Transverse colon (tissue), 4 donors: ENCODE measurements around the gene SRMS. TPM values are rescaled to one million over a fixed set of nuclear protein-coding genes. Genes with fewer than 3 reads are reported as not detected.
"Not testable (repeated sequence)": the region's sequence is repeated elsewhere in the genome, so short reads cannot be mapped to it uniquely, and the experiment has no call there.

Source experiments
- DNase-seq: peaks from one replicate; pipeline ENCODE4 v3.0.0-alpha.2; 2019
- H3K27ac ChIP-seq, 4 donors: fragments of 200-600 bp; sonication (generic); 2 replicates each; pipeline ENCODE4 v1.5.1; 2016 to 2018; ENCODE audit warnings: inconsistent platforms in 4 of 4
- H3K27me3 ChIP-seq: fragments of 200-600 bp; sonication (generic); 2 replicates; pipeline ENCODE4 v1.5.1; 2017; ENCODE audit warnings: inconsistent platforms
- H3K36me3 ChIP-seq, 4 donors: fragments of 200-600 bp; sonication (generic); 2 replicates each; pipeline ENCODE4 v1.5.1; 2017 to 2019; ENCODE audit warnings: inconsistent platforms in 4 of 4
- H3K4me1 ChIP-seq, 4 donors: fragments of 200-600 bp; sonication (generic); 2 replicates each; pipeline ENCODE4 v1.5.1; 2017 to 2020; ENCODE audit warnings: inconsistent platforms in 4 of 4
- H3K4me3 ChIP-seq, 4 donors: fragments of 200-600 bp; sonication (generic); 1 replicate in 1 of 4; 2 replicates in 3 of 4; pipeline versions ENCODE4 v1.5.1 to v1.6.1; 2017 to 2019; ENCODE audit warnings: inconsistent platforms in 4 of 4
- H3K9me3 ChIP-seq, 2 donors: fragments of 200-600 bp; sonication (generic); 2 replicates each; pipeline ENCODE4 v1.5.1; 2017 to 2019; ENCODE audit warnings: inconsistent platforms in 2 of 2
- EP300 ChIP-seq: sonication (generic); formaldehyde crosslinking; IDR thresholded peaks from one replicate; pipeline ENCODE4 v1.6.1; 2017; ENCODE audit warnings: antibody characterized with exemption, low read depth
- POLR2A ChIP-seq: fragments of 450-650 bp; IDR thresholded peaks from one replicate; pipeline ENCODE4 v1.6.1; 2016; ENCODE audit warnings: antibody characterized with exemption, mild to moderate bottlenecking, moderate library complexity
- POLR2AphosphoS5 ChIP-seq, 3 donors: sonication (generic); formaldehyde crosslinking; IDR thresholded peaks; one replicate each; pipeline ENCODE4 v1.6.1; 2016; ENCODE audit warnings: antibody characterized with exemption in 3 of 3
- WGBS, 2 donors: methylation state at CpG; one replicate each; pipeline ENCODE4 v1.1.5; 2018; ENCODE audit warnings: low coverage in 1 of 2; 5-methylcytosine and 5-hydroxymethylcytosine counted together
- in situ Hi-C, 4 donors: fragments of 200-750 bp; cut with MboI; loops; one replicate each; pipeline versions ENCODE4 v1.15.0 to v1.15.1; 2017; ENCODE audit warnings: low sequenced_read_pairs in 3 of 4, low pct_ligation_motif_present in 1 of 4, low pct_unique_long_range_greater_than_20kb in 1 of 4
- intact Hi-C: fragments of 100-400 bp; cut with DNase I; formaldehyde crosslinking; loops from one replicate; pipeline ENCODE4 v1.15.1; 2023; ENCODE audit warnings: low total_unique reads
- total RNA-seq, 4 donors: library from RNA; depleted of rRNA; stranded (reverse); fragments of >200 nt; gene quantifications; one replicate each; pipeline ENCODE4 v1.1.0, GENCODE V29; 2016
- TF ChIP-seq, protein P1 (sequence below), 5 experiments: fragments of 200-600 bp in 3 of 5; fragments of 450-650 bp in 2 of 5; sonication (generic) in 3 of 5; IDR thresholded peaks; 1 replicate in 2 of 5; 2 replicates in 3 of 5; pipeline ENCODE4 v1.5.1; 2016 to 2017; ENCODE audit warnings: antibody characterized with exemption in 5 of 5, inconsistent platforms in 3 of 5, mild to moderate bottlenecking in 2 of 5, moderate library complexity in 1 of 5

Gene SRMS
- total RNA-seq, 4 donors from 2014 or later, result 0.79 TPM; not detected in 3

- no peak overlapping the region for H3K4me3 ChIP-seq
- TF ChIP-seq POLR2A (no peak), POLR2AphosphoS5 (IDR thresholded peaks at IDR 0.05) (no peak), EP300 (no peak)
- TF ChIP-seq, protein P1, sequence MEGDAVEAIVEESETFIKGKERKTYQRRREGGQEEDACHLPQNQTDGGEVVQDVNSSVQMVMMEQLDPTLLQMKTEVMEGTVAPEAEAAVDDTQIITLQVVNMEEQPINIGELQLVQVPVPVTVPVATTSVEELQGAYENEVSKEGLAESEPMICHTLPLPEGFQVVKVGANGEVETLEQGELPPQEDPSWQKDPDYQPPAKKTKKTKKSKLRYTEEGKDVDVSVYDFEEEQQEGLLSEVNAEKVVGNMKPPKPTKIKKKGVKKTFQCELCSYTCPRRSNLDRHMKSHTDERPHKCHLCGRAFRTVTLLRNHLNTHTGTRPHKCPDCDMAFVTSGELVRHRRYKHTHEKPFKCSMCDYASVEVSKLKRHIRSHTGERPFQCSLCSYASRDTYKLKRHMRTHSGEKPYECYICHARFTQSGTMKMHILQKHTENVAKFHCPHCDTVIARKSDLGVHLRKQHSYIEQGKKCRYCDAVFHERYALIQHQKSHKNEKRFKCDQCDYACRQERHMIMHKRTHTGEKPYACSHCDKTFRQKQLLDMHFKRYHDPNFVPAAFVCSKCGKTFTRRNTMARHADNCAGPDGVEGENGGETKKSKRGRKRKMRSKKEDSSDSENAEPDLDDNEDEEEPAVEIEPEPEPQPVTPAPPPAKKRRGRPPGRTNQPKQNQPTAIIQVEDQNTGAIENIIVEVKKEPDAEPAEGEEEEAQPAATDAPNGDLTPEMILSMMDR (IDR thresholded peaks at IDR 0.05), result no peak
- 92% methylated on average over 25 of the region's 26 CpGs; no CpG with 5 or more reads in 1 of the 2 donors for WGBS, 2 donors
- peaks cover 0 to 15% (median 5%) of the 10 kb centered on the region in 4 donors for H3K36me3 ChIP-seq
- H3K27ac ChIP-seq, result no peak overlapping the region
- in situ Hi-C loops, result no loop called here
- H3K9me3 ChIP-seq, result no peaks in the 10 kb centered on the region
- H3K4me1 ChIP-seq, result no peaks in the 10 kb centered on the region
- no peak for DNase-seq
- intact Hi-C loops, result no loop called here
- no peaks in the 10 kb centered on the region for H3K27me3 ChIP-seq
Observed at GRCh38 chr20:63560856-63561609, 13.5 kb upstream of the SRMS start.

DNA sequence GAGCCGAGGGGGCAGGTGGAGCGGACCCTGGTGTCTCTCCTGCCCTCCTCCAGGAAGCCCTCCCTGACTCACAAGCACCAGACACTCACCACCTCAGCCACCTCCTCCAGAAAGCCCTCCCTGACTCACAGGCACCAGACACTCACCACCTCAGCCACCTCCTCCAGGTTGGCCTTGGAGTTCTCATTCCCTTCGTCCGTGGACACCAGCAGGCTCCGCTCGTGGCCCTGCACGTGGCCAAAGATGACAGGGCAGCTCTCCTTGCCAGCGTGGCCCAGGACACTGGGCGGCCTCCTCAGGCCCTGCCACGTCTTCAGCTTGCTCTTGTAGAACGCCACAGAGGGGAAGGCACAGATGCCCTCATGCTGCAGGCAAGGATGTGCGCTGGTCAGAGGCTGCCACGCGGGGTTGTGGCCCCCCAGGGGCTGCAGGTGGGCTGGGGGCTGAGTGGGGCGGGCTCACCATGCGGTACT, 12.8 kb upstream of the SRMS start:
- Histone ChIP-seq H3K36me3 (peaks cover 0 to 15% (median 5%) of the 10 kb centered on the region in 4 donors), H3K27me3 (no peaks in the 10 kb centered on the region), H3K4me1 (no peaks in the 10 kb centered on the region), H3K9me3 (no peaks in the 10 kb centered on the region), H3K4me3 (no peak overlapping the region), H3K27ac (no peak overlapping the region)
- WGBS, 2 donors, result 94 to 96% methylated on average over 5 to 11 of the region's 16 CpGs
- TF ChIP-seq POLR2AphosphoS5 (IDR thresholded peaks at IDR 0.05) (no peak), EP300 (no peak), POLR2A (no peak)
- TF ChIP-seq, protein P1 (IDR thresholded peaks at IDR 0.05), result no peak
- in situ Hi-C loops, result no loop called here
- no peak for DNase-seq
- intact Hi-C loops, result no loop called here

GRCh38 chr20:63559485-63560332, 12.2 kb upstream of the SRMS start:
- WGBS, 2 donors, result 96% methylated on average over 23 of the region's 31 CpGs; no CpG with 5 or more reads in 1 of the 2 donors
- peaks cover 0 to 15% (median 5%) of the 10 kb centered on the region in 4 donors for H3K36me3 ChIP-seq
- H3K27ac ChIP-seq, DNase-seq, H3K27me3 ChIP-seq, H3K4me1 ChIP-seq, H3K4me3 ChIP-seq, intact Hi-C loops, H3K9me3 ChIP-seq, in situ Hi-C loops: not testable (repeated sequence)

GRCh38 chr20:63558804-63559484, 11.4 kb upstream of the SRMS start:
- DNase-seq, result no peak
- Histone ChIP-seq H3K4me3 (no peak overlapping the region), H3K27ac (no peak overlapping the region), H3K27me3 (peaks cover 11% of the 10 kb centered on the region), H3K4me1 (peaks cover 0 to 5% (median 5%) of the 10 kb centered on the region in 4 donors), H3K36me3 (peaks cover 0 to 15% (median 5%) of the 10 kb centered on the region in 4 donors), H3K9me3 (no peaks in the 10 kb centered on the region)
- intact Hi-C loops (no loop called here), in situ Hi-C loops (no loop called here)
- 81% methylated on average over 12 of the region's 14 CpGs; no CpG with 5 or more reads in 1 of the 2 donors for WGBS, 2 donors
- TF ChIP-seq EP300 (no peak), POLR2AphosphoS5 (IDR thresholded peaks at IDR 0.05) (no peak), POLR2A (no peak)
- TF ChIP-seq, protein P1 (IDR thresholded peaks at IDR 0.05), result no peak
